PFSK-1 (cell line): ENCODE data around the gene EGR1.

ENCODE experiments used
- FOXP2 ChIP-seq: optimal IDR thresholded peaks from 2 replicates; pipeline ENCODE3; 2011; ENCODE audit warnings: borderline replicate concordance, control low read depth, inconsistent platforms; ENCODE audit not compliant: insufficient read depth; ENCODE audit errors: extremely low read length, extremely low read depth
- POLR2AphosphoS5 ChIP-seq: IDR thresholded peaks from 2 replicates; pipeline ENCODE4 v1.6.1; 2012; ENCODE audit warnings: low read depth, mild to moderate bottlenecking, control low read depth, low read length, moderate library complexity
- SIN3A ChIP-seq: IDR thresholded peaks from 2 replicates; pipeline ENCODE4 v1.6.1; 2012; ENCODE audit warnings: mild to moderate bottlenecking, low read length, moderate library complexity, borderline replicate concordance; ENCODE audit not compliant: insufficient read depth
- TAF1 ChIP-seq: IDR thresholded peaks from 2 replicates; pipeline ENCODE4 v1.6.1; 2012; ENCODE audit warnings: low read length, control low read depth, borderline replicate concordance; ENCODE audit not compliant: insufficient read depth
- TF ChIP-seq, protein P1 (sequence below), 2 experiments: IDR thresholded peaks; 2 replicates each; pipeline versions ENCODE4 v1.6.1 to v1.8.0; 2011 to 2012; ENCODE audit warnings: low read depth in 2 of 2, low read length in 2 of 2, control low read depth in 1 of 2, inconsistent platforms in 1 of 2, mild to moderate bottlenecking in 1 of 2, moderate library complexity in 1 of 2; ENCODE audit not compliant: insufficient read depth in 1 of 2

The EGR1 gene

DNA sequence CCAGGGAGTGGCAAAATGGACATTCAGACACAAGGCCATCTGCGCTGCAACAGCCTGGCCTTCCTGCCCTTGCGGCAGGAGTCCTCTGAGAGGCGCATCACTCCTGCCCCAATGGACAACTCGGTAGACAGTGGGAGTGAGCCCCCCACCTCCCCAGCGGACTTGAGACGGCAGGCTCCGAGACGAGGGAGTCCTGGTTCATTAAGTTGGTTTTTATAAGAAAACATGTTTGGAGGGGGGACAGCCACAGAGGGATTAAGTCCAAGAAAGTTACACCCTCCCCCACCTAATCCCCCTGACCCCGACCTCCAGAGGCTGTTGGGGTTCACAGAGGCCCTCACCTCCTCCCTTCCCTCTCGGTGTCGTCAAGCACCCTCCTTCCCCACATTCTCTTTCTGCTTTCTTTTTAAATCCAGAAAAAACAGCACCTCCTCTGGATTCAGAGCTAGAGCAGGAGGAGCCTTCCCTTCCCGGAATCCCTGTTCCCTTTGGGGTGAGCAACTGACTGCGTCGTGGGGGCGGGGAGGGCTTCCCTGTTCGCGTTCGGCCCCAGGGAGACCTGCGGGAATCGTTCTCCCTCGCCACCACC lies 1.8 kb upstream of the EGR1 start:
- TF ChIP-seq, protein P1, sequence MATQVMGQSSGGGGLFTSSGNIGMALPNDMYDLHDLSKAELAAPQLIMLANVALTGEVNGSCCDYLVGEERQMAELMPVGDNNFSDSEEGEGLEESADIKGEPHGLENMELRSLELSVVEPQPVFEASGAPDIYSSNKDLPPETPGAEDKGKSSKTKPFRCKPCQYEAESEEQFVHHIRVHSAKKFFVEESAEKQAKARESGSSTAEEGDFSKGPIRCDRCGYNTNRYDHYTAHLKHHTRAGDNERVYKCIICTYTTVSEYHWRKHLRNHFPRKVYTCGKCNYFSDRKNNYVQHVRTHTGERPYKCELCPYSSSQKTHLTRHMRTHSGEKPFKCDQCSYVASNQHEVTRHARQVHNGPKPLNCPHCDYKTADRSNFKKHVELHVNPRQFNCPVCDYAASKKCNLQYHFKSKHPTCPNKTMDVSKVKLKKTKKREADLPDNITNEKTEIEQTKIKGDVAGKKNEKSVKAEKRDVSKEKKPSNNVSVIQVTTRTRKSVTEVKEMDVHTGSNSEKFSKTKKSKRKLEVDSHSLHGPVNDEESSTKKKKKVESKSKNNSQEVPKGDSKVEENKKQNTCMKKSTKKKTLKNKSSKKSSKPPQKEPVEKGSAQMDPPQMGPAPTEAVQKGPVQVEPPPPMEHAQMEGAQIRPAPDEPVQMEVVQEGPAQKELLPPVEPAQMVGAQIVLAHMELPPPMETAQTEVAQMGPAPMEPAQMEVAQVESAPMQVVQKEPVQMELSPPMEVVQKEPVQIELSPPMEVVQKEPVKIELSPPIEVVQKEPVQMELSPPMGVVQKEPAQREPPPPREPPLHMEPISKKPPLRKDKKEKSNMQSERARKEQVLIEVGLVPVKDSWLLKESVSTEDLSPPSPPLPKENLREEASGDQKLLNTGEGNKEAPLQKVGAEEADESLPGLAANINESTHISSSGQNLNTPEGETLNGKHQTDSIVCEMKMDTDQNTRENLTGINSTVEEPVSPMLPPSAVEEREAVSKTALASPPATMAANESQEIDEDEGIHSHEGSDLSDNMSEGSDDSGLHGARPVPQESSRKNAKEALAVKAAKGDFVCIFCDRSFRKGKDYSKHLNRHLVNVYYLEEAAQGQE (IDR thresholded peaks at IDR 0.05; ENCODE audit: insufficient read depth in 1 of 2, low read depth in 2 of 2, low read length in 2 of 2) = no peak
- TF ChIP-seq TAF1 = no peak
- no peak for TF ChIP-seq FOXP2
- TF ChIP-seq SIN3A = no peak
- TF ChIP-seq POLR2AphosphoS5 = no peak

DNA sequence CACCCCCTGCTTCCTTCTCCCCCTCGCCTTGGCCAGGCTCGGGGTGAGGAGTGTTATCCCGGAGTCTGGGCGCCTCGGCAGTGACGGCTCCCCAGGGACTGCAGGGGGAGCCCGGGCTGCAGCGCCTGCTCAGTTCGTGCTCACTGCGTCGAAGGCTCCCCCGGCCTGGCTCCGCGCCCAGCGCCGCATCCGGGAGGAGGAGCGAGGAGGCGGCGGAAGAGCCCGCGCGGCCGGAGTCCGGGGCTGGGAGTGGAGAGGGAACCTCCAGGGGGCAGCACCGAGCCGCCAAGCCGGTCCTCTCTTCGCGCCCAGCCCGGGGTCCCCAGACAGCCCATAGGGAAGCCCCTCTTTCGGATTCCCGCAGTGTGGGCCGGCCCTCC lies 1.3 kb upstream of the EGR1 start:
- TF ChIP-seq FOXP2 (no peak), TAF1 (peak; percentile 54; the same call in 1 of the 2 replicates)

DNA sequence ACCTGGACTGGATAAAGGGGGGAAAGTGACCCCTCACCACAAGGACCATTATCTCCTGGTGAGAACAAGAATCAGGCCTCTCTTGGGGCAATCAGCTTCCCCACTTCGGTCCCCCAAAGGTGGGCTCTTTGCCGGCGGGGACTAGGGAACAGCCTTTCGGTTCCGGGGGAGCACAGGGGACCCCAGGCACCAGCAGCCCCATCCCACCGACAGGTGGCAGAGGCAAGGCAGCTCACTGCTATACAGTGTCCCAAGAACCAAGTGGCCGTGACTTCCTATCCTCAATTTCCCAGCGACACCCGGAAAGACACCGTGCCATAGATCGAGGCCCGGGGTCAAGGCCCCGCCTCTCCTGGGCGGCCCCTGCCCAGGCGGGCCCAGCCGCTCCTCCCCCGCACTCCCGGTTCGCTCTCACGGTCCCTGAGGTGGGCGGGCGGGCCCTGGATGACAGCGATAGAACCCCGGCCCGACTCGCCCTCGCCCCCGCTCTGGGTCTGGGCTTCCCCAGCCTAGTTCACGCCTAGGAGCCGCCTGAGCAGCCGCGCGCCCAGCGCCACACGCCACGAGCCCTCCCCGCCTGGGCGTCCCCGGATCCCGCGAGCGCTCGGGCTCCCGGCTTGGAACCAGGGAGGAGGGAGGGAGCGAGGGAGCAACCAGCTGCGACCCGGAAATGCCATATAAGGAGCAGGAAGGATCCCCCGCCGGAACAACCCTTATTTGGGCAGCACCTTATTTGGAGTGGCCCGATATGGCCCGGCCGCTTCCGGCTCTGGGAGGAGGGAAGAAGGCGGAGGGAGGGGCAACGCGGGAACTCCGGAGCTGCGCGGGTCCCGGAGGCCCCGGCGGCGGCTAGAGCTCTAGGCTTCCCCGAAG lies 655 bp upstream of the EGR1 start:
- TF ChIP-seq SIN3A = no peak
- TF ChIP-seq TAF1 = peak; percentile 55; the same call in 1 of the 2 replicates
- no peak for TF ChIP-seq FOXP2

DNA sequence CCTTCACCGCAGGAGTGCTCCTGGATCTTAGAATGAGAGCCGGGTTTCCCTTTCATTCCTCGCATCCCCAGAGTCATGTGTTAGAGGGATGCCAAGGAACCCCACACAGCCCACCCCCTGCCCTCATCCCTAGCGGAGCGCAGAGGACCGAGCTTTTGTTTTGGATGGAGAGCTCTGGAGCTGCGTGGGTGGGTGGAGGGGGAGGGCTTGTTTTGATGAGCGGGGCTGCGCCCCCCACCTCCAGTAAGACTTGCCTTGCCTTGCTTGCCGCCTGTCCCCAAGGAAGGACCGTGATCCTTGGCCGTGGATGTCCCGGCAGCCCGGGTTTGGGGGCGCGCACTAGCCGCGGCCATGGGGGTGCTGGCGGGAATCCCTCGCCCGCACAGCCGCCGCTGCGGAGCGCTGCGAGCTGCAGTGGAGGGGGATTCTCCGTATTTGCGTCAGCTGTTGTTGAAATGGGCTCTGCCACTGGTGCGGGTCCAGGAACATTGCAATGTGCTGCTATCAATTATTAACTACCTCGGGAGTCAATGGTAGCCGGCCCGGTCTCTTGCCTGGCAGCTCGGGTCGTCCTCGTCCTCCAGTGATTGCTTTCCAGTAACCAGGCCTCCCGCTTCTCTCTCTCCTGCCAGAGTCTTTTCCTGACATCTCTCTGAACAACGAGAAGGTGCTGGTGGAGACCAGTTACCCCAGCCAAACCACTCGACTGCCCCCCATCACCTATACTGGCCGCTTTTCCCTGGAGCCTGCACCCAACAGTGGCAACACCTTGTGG lies 1.0 kb downstream of the EGR1 start:
- no peak for TF ChIP-seq POLR2AphosphoS5
- no peak for TF ChIP-seq FOXP2
- no peak for TF ChIP-seq TAF1
- TF ChIP-seq, protein P1 (IDR thresholded peaks at IDR 0.05; ENCODE audit: insufficient read depth in 1 of 2, low read depth in 2 of 2, low read length in 2 of 2) = no peak
- TF ChIP-seq SIN3A = no peak

DNA sequence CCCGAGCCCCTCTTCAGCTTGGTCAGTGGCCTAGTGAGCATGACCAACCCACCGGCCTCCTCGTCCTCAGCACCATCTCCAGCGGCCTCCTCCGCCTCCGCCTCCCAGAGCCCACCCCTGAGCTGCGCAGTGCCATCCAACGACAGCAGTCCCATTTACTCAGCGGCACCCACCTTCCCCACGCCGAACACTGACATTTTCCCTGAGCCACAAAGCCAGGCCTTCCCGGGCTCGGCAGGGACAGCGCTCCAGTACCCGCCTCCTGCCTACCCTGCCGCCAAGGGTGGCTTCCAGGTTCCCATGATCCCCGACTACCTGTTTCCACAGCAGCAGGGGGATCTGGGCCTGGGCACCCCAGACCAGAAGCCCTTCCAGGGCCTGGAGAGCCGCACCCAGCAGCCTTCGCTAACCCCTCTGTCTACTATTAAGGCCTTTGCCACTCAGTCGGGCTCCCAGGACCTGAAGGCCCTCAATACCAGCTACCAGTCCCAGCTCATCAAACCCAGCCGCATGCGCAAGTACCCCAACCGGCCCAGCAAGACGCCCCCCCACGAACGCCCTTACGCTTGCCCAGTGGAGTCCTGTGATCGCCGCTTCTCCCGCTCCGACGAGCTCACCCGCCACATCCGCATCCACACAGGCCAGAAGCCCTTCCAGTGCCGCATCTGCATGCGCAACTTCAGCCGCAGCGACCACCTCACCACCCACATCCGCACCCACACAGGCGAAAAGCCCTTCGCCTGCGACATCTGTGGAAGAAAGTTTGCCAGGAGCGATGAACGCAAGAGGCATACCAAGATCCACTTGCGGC lies 1.8 kb downstream of the EGR1 start:
- TF ChIP-seq TAF1 (no peak), SIN3A (no peak), FOXP2 (no peak), POLR2AphosphoS5 (no peak)
- TF ChIP-seq, protein P1 (IDR thresholded peaks at IDR 0.05; ENCODE audit: insufficient read depth in 1 of 2, low read depth in 2 of 2, low read length in 2 of 2) = no peak
